Muscle of back (tissue), 13 donors: ENCODE data around the gene PCDHA7. TPM values are rescaled to one million over a fixed set of nuclear protein-coding genes. Genes with fewer than 3 reads are reported as not detected.
"Not testable (repeated sequence)": the region's sequence is repeated elsewhere in the genome, so short reads cannot be mapped to it uniquely, and the experiment has no call there.

Source experiments
- DNase-seq, 3 donors: peaks; one replicate each; pipeline versions ENCODE4 v3.0.0 to v3.0.0-alpha.2; 2013
- long read RNA-seq, 9 donors: transcript quantifications; one replicate each; lab custom pipeline, GENCODE V29; 2026
- polyA plus RNA-seq, 10 donors: library from polyadenylated mRNA; unstranded; fragments of 120-200 nt; gene quantifications; one replicate each; pipeline ENCODE4 v1.2.1, GENCODE V29; 2013; ENCODE audit not compliant: insufficient read length in 10 of 10

PCDHA7 gene
- under 1 TPM; 0.05 to 0.35 (median 0.13) TPM for polyA plus RNA-seq
- long read RNA-seq, donor 1: 0 reads
- long read RNA-seq, donor 2: 0 reads
- long read RNA-seq, donor 3: 0 reads
- long read RNA-seq, donor 4, partial matches to known transcripts: 0 of 1 reads
- long read RNA-seq, donor 4, other reads (novel, unspliced or antisense): 0 of 1 reads
- long read RNA-seq, donor 5: 0 reads
- long read RNA-seq, donor 6: 0 reads
- long read RNA-seq, donor 7: 0 reads
- long read RNA-seq, donor 8: 0 reads
- long read RNA-seq, donor 9: 0 reads

GRCh38 chr5:140833993-140834392 is at the start of gene PCDHA7:
PCDHA7 (plus strand) TSS chr5:140834269; CDS start chr5:140834384, 115 bp downstream.
- peak in 1 of 3 donors; percentile 5 for DNase-seq

DNA sequence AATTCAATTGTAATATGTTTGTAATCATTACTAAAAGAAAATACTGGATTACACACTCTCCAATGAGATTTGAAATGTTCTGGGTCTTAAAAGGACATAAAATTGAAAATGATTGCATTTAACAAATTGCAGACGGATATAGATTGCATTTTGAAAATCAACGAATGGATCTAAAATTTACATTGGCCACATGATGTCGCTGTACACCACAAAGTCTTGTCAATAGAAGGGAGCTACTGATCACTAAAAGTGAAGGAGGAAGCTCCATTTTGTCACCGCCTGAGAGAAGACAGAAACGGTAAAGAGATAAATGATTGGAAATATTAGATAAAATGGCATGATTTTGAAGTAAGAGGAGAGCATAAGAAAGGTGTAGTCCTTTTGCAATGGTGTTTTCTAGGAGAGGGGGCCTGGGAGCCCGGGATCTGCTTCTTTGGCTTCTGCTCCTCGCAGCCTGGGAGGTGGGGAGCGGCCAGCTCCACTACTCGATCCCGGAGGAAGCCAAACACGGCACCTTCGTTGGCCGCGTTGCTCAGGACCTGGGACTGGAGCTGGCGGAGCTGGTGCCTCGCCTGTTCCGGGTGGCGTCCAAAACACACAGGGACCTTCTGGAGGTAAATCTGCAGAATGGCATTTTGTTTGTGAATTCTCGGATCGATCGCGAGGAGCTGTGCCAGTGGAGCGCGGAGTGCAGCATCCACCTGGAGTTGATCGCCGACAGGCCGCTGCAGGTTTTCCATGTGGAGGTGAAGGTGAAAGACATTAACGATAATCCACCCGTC is 48.0 kb upstream of the PCDHA7 start, which contains the start of gene PCDHA1:
Gene PCDHA1 (plus strand): TSS at position 236 of the 782 bp plus-strand sequence.
- DNase-seq: no peak

- DNase-seq: not testable (repeated sequence)
Measured at GRCh38 chr5:140787422-140787821, 46.6 kb upstream of the PCDHA7 start.

DNA sequence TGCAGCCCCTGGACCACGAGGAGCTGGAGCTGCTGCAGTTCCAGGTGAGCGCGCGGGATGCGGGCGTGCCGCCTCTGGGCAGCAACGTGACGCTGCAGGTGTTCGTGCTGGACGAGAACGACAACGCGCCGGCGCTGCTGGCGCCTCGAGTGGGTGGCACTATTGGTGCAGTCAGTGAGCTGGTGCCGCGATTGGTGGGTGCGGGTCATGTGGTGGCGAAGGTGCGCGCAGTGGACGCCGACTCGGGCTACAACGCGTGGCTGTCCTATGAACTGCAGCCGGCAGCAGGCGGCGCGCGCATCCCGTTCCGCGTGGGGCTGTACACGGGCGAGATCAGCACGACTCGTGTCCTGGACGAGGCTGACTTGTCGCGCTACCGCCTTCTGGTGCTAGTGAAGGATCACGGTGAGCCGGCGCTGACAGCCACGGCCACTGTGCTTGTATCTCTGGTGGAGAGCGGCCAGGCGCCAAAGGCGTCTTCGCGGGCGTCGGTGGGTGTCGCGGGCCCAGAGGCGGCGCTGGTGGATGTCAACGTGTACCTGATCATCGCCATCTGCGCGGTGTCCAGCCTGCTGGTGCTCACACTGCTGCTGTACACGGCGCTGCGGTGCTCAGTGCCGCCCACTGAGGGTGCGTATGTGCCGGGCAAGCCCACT is 46.1 kb upstream of the PCDHA7 start:
- DNase-seq: not testable (repeated sequence)

DNA sequence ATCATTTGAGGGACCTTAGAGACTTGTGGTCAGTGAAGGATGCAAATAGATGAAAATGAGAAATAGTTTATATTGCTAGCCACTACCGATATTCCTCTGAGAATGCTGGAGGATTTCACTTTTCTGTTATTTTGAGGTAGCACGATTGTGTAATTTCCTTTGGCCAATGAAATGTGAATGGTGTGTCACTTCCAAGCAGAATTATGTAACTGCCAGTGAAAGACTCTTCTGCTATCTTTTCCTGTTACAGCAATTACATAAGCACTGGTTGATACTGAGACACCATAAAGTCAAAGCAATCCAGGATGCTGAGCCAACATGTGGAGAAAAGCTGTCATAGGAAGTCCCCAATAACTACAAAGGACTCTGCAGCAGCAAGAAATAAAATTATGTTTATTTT is 43.0 kb upstream of the PCDHA7 start:
- DNase-seq: no peak

DNA sequence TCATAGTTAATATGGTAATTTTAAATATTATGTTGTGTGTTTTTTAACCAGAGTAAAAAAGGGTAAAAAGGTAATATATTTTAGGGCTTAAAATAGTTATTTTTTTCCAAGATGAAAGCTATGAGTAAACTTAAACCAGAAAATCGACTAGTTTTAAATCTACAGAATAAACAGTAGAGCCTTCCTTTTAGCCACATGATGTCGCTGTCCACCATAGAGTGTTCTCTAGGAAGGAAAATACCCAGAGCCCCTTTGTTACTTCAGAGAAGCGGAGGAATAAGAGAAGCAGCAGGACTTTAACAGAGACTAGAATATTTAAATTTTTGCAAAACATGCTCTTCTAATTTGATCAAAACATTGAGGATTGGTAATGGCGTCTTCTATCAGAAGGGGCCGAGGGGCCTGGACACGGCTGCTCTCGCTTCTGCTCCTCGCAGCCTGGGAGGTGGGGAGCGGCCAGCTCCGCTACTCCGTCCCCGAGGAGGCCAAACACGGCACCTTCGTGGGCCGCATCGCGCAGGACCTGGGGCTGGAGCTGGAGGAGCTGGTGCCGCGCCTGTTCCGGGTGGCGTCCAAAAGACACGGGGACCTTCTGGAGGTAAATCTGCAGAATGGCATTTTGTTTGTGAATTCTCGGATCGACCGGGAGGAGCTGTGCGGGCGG is 39.3 kb upstream of the PCDHA7 start, which contains the start of gene PCDHA2:
Gene PCDHA2 (plus strand): TSS at position 258 of the 664 bp plus-strand sequence.
- no peak for DNase-seq

DNA sequence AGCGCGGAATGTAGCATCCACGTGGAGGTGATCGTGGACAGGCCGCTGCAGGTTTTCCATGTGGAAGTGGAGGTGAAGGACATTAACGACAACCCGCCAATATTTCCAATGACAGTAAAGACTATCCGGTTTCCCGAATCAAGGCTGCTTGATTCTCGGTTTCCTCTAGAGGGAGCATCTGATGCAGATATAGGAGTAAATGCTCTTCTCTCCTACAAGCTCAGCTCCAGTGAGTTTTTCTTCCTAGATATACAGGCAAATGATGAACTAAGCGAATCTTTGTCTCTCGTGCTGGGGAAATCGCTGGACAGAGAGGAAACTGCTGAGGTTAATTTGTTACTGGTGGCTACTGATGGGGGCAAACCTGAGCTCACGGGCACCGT is 38.8 kb upstream of the PCDHA7 start:
- DNase-seq: no peak

DNA sequence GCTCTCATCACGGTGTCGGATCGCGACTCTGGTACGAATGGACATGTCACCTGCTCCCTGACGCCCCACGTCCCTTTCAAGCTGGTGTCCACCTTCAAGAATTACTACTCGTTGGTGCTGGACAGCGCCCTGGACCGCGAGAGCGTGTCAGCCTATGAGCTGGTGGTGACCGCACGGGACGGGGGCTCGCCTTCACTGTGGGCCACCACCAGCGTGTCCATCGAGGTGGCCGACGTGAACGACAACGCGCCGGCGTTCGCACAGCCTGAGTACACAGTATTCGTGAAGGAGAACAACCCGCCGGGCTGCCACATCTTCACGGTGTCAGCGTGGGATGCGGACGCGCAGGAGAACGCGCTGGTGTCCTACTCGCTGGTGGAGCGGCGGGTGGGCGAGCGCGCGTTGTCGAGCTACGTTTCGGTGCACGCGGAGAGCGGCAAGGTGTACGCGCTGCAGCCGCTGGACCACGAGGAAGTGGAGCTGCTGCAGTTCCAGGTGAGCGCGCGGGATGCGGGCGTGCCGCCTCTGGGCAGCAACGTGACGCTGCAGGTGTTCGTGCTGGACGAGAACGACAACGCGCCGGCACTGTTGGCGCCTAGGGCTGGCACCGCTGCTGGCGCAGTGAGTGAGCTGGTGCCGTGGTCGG is 37.9 kb upstream of the PCDHA7 start:
- DNase-seq: not testable (repeated sequence)

DNA sequence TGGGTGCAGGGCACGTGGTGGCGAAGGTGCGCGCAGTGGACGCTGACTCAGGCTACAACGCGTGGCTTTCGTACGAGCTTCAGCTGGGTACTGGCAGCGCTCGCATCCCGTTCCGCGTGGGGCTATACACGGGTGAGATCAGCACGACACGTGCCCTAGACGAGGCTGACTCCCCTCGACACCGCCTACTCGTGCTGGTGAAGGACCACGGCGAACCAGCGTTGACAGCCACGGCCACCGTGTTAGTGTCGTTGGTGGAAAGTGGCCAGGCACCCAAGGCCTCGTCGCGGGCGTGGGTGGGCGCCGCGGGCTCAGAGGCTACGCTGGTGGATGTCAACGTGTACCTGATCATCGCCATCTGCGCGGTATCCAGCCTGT is 37.4 kb upstream of the PCDHA7 start:
- no peak for DNase-seq

- no peak for DNase-seq
Measured at GRCh38 chr5:140800816-140801493, 33.1 kb upstream of the PCDHA7 start, which contains the start of gene PCDHA3. PCDHA3 (plus strand) TSS chr5:140801057.

DNA sequence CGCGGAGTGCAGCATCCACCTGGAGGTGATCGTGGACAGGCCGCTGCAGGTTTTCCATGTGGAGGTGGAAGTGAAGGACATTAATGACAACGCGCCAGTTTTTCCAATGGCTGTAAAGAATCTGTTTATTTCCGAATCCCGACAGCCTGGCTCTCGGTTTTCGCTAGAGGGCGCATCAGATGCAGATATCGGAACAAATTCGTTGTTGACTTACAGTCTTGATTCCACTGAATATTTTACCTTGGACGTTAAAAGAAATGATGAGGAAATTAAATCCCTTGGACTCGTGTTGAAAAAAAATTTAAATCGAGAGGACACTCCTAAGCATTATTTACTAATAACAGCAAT is 32.6 kb upstream of the PCDHA7 start:
- no peak for DNase-seq

GRCh38 chr5:140802381-140802780 is 31.7 kb upstream of the PCDHA7 start:
- DNase-seq: not testable (repeated sequence)

GRCh38 chr5:140802781-140803271 is 31.2 kb upstream of the PCDHA7 start:
- no peak for DNase-seq

DNA sequence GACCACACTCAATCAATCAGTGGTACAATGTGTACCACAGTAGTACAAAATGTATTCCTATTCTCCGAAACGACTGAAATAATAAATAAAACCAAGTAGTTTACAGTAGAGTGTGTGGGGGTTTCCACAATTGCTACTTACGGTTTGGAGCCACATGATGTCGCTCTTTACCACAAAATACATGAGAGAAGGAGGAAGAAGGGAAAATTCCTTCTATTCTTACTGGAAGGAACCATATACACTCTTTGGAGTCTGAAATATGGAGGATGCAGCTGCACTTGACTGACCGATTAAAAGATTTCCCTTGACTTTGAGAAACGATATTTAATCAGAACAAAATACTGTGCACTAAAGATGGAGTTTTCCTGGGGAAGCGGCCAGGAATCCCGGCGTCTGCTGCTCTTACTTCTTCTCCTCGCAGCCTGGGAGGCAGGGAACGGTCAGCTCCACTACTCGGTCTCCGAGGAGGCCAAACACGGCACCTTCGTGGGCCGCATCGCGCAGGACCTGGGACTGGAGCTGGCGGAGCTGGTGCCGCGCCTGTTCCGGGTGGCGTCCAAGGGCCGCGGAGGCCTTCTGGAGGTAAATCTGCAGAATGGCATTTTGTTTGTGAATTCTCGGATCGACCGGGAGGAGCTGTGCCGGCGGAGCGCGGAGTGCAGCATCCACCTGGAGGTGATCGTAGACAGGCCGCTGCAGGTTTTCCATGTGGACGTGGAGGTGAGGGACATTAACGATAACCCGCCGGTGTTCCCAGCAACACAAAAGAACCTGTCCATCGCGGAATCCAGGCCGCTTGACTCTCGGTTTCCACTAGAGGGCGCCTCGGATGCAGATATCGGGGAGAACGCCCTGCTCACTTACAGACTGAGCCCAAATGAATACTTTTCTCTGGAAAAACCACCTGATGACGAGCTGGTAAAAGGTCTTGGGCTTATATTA is 27.0 kb upstream of the PCDHA7 start, which contains the start of gene PCDHA4:
Gene PCDHA4 (plus strand): TSS at position 235 of the 942 bp plus-strand sequence.
- no peak for DNase-seq

DNA sequence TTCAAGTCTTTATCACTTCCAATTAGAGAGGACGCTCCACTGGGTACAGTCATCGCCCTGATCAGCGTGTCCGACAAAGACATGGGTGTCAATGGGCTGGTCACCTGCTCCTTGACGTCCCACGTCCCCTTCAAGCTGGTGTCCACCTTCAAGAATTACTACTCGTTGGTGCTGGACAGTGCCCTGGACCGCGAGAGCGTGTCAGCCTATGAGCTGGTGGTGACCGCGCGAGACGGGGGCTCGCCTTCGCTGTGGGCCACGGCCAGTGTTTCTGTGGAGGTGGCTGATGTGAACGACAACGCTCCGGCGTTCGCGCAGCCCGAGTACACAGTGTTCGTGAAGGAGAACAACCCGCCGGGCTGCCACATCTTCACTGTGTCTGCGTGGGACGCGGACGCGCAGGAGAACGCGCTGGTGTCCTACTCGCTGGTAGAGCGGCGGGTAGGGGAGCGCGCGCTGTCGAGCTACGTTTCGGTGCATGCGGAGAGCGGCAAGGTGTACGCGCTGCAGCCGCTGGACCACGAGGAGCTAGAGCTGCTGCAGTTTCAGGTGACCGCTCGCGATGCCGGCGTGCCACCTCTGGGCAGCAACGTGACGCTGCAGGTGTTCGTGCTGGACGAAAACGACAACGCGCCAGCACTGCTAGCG is 25.7 kb upstream of the PCDHA7 start:
- DNase-seq: not testable (repeated sequence)

GRCh38 chr5:140808889-140809291 is 25.2 kb upstream of the PCDHA7 start:
- DNase-seq: no peak

DNA sequence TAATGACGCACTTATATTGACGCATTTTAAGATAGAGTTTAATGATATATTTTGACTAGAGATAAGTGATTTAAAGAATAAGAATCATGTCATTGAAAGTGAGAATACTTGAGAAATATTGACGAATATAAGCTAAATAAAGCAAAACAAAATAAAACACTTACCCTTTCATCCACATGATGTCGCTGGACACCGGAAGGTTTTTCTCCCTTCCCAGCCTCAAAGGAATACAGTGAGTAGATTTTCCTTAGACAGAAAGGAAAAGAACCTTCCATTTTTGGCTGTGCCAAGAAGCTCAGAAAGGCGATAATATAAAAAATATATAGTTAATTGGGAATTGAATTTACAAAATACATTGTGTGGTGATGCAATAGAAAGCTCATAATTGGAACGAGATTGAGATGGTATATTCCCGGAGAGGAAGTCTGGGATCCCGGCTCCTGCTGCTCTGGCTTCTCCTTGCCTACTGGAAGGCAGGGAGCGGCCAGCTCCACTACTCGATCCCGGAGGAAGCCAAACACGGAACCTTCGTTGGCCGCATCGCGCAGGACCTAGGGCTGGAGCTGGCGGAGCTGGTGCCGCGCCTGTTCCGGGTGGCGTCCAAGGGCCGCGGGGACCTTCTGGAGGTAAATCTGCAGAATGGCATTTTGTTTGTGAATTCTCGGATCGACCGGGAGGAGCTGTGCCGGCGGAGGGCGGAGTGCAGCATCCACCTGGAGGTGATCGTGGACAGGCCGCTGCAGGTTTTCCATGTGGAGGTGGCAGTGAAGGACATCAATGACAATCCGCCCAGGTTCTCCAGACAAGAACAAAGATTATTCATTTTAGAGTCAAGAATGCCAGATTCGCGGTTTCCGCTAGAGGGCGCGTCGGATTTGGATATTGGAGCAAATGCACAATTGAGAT is 12.4 kb upstream of the PCDHA7 start, which contains the start of gene PCDHA5:
Gene PCDHA5 (plus strand): TSS at position 239 of the 906 bp plus-strand sequence.
- DNase-seq: no peak

GRCh38 chr5:140822281-140822629 is 11.8 kb upstream of the PCDHA7 start:
- DNase-seq: no peak
